ENCODE results near the gene VPS4A. TPM values are rescaled to one million over a fixed set of nuclear protein-coding genes. Genes with fewer than 3 reads are reported as not detected.

VPS4A gene
- total RNA-seq, 4 donors from 2014 or later = 34.2 to 41.1 (median 36.6) TPM

GRCh38 chr16:69309316-69309715 is 1.8 kb upstream of the VPS4A start:
- ATAC-seq = no peak
- H3K9me3 ChIP-seq = no peaks in the 10 kb centered on the region
- peaks cover 2 to 30% of the 10 kb centered on the region in 2 donors for H3K36me3 ChIP-seq
- TF ChIP-seq POLR2A (IDR thresholded peaks at IDR 0.05) = no peak
- no peak for TF ChIP-seq CTCF (IDR thresholded peaks at IDR 0.05)
- TF ChIP-seq POLR2AphosphoS5 (IDR thresholded peaks at IDR 0.05) = no peak
- TF ChIP-seq EP300 (IDR thresholded peaks at IDR 0.05) = no peak
- no peaks in the 10 kb centered on the region for H3K27me3 ChIP-seq
- no peak overlapping the region for H3K4me3 ChIP-seq
- peaks cover 0 to 32% (median 14%) of the 10 kb centered on the region in 3 donors for H3K4me1 ChIP-seq
- 65 to 82% methylated on average over 6 to 10 of the region's 12 CpGs for WGBS, 2 donors (ENCODE audit: low coverage in 1 of 2)
- H3K27ac ChIP-seq = peak overlapping the region in 3 of 4 donors; percentile 11 to 30 (median 12)

- no peaks in the 10 kb centered on the region for H3K9me3 ChIP-seq
- WGBS, 2 donors (ENCODE audit: low coverage in 1 of 2) = 5 to 6% methylated on average over 16 to 31 of the region's 59 CpGs
- peaks cover 0 to 41% of the 10 kb centered on the region in 2 donors for H3K36me3 ChIP-seq
- peak overlapping the region; percentile 45 to 93 (median 90) for H3K27ac ChIP-seq
- H3K27me3 ChIP-seq = no peaks in the 10 kb centered on the region
- peaks cover 0 to 45% (median 14%) of the 10 kb centered on the region in 3 donors for H3K4me1 ChIP-seq
- ATAC-seq = peak; percentile 53
- H3K4me3 ChIP-seq = peak overlapping the region; percentile 69 to 96
- TF ChIP-seq CTCF (IDR thresholded peaks at IDR 0.05) (no peak), POLR2AphosphoS5 (IDR thresholded peaks at IDR 0.05) (no peak), EP300 (IDR thresholded peaks at IDR 0.05) (no peak)
These were observed 610 bp downstream of the VPS4A start for GRCh38 chr16:69311533-69312387.

- TF ChIP-seq CTCF (IDR thresholded peaks at IDR 0.05) (no peak), POLR2A (IDR thresholded peaks at IDR 0.05) (no peak), POLR2AphosphoS5 (IDR thresholded peaks at IDR 0.05) (no peak), EP300 (IDR thresholded peaks at IDR 0.05) (no peak)
- peaks cover 0 to 57% of the 10 kb centered on the region in 2 donors for H3K36me3 ChIP-seq
- no peak overlapping the region for H3K4me3 ChIP-seq
- 92 to 100% methylated on average over 5 of the region's 5 CpGs for WGBS, 2 donors (ENCODE audit: low coverage in 1 of 2)
- H3K27ac ChIP-seq = no peak overlapping the region
- no peaks in the 10 kb centered on the region for H3K9me3 ChIP-seq
- H3K27me3 ChIP-seq = no peaks in the 10 kb centered on the region
- peaks cover 0 to 45% (median 14%) of the 10 kb centered on the region in 3 donors for H3K4me1 ChIP-seq
- ATAC-seq = no peak
These were observed 2.3 kb downstream of the VPS4A start for GRCh38 chr16:69313469-69313868.

- TF ChIP-seq POLR2AphosphoS5 (IDR thresholded peaks at IDR 0.05) = no peak
- TF ChIP-seq EP300 (IDR thresholded peaks at IDR 0.05) = no peak
- TF ChIP-seq POLR2A (IDR thresholded peaks at IDR 0.05) = no peak
- TF ChIP-seq CTCF (IDR thresholded peaks at IDR 0.05) = no peak
- 75 to 96% methylated on average over 3 to 4 of the region's 11 CpGs for WGBS, 2 donors (ENCODE audit: low coverage in 1 of 2)
- peaks cover 0 to 68% of the 10 kb centered on the region in 2 donors for H3K36me3 ChIP-seq
These were observed 3.4 kb downstream of the VPS4A start for GRCh38 chr16:69314534-69314933.

More at GRCh38 chr16:69314534-69314933, 3.4 kb downstream of the VPS4A start:
- Histone ChIP-seq H3K4me1 (peaks cover 0 to 45% (median 14%) of the 10 kb centered on the region in 3 donors), H3K27ac (no peak overlapping the region), H3K27me3 (no peaks in the 10 kb centered on the region), H3K9me3 (no peaks in the 10 kb centered on the region), H3K4me3 (no peak overlapping the region)
- no peak for ATAC-seq
